ENCODE measurements around the gene DYNC1H1.
"Not testable (repeated sequence)": the region's sequence is repeated elsewhere in the genome, so short reads cannot be mapped to it uniquely, and the experiment has no call there.

Gene DYNC1H1

GRCh38 chr14:101962503-101962874, 1.9 kb upstream of the DYNC1H1 start:
- FAIRE-seq (no peak), DNase-seq (ENCODE audit: insufficient read length, low spot score) (no peak)

- DNase-seq (ENCODE audit: insufficient read length, low spot score) = no peak
- FAIRE-seq = no peak
Observed at GRCh38 chr14:101963052-101963451, 1.3 kb upstream of the DYNC1H1 start.

GRCh38 chr14:101963656-101964296, 597 bp upstream of the DYNC1H1 start:
- FAIRE-seq = no peak
- no peak for DNase-seq (ENCODE audit: insufficient read length, low spot score)

- DNase-seq (ENCODE audit: insufficient read length, low spot score) (peak; percentile 65), FAIRE-seq (peak; percentile 63)
Observed at GRCh38 chr14:101965181-101965544, 790 bp downstream of the DYNC1H1 start.

- FAIRE-seq (no peak), DNase-seq (ENCODE audit: insufficient read length, low spot score) (no peak)
Observed at GRCh38 chr14:101965770-101966722, 1.7 kb downstream of the DYNC1H1 start.

GRCh38 chr14:101966742-101967141, 2.4 kb downstream of the DYNC1H1 start:
- FAIRE-seq (no peak), DNase-seq (ENCODE audit: insufficient read length, low spot score) (no peak)

GRCh38 chr14:101968186-101968585, 3.8 kb downstream of the DYNC1H1 start:
- FAIRE-seq (no peak), DNase-seq (ENCODE audit: insufficient read length, low spot score) (no peak)

GRCh38 chr14:101969481-101969880, 5.1 kb downstream of the DYNC1H1 start:
- DNase-seq (ENCODE audit: insufficient read length, low spot score) = no peak

GRCh38 chr14:101970830-101971400, 6.5 kb downstream of the DYNC1H1 start:
- DNase-seq (ENCODE audit: insufficient read length, low spot score) = no peak
- FAIRE-seq = no peak

More at GRCh38 chr14:101969481-101969880, 5.1 kb downstream of the DYNC1H1 start:
- no peak for FAIRE-seq

- not testable (repeated sequence) for FAIRE-seq; DNase-seq (ENCODE audit: insufficient read length, low spot score)
Observed at GRCh38 chr14:101971458-101971857, 7.1 kb downstream of the DYNC1H1 start.

- FAIRE-seq = no peak
- DNase-seq (ENCODE audit: insufficient read length, low spot score) = no peak
Observed at GRCh38 chr14:101972126-101972866, 7.9 kb downstream of the DYNC1H1 start.

- DNase-seq (ENCODE audit: insufficient read length, low spot score) = no peak
- FAIRE-seq = no peak
Observed at GRCh38 chr14:101973356-101973755, 9.0 kb downstream of the DYNC1H1 start.

- DNase-seq (ENCODE audit: insufficient read length, low spot score) (no peak), FAIRE-seq (no peak)
Observed at GRCh38 chr14:101975231-101975630, 10.9 kb downstream of the DYNC1H1 start.

GRCh38 chr14:101977311-101978071, 13.1 kb downstream of the DYNC1H1 start:
- no peak for DNase-seq (ENCODE audit: insufficient read length, low spot score)
- FAIRE-seq = no peak

GRCh38 chr14:101979666-101980065, 15.3 kb downstream of the DYNC1H1 start:
- FAIRE-seq = no peak
- no peak for DNase-seq (ENCODE audit: insufficient read length, low spot score)

- FAIRE-seq = no peak
- DNase-seq (ENCODE audit: insufficient read length, low spot score) = no peak
Observed at GRCh38 chr14:101980251-101980650, 15.9 kb downstream of the DYNC1H1 start.

- DNase-seq (ENCODE audit: insufficient read length, low spot score) (no peak), FAIRE-seq (peak; percentile 81)
Observed at GRCh38 chr14:101980700-101981099, 16.3 kb downstream of the DYNC1H1 start.

GRCh38 chr14:101982621-101983020, 18.2 kb downstream of the DYNC1H1 start:
- no peak for DNase-seq (ENCODE audit: insufficient read length, low spot score)
- no peak for FAIRE-seq

GRCh38 chr14:101984831-101985230, 20.5 kb downstream of the DYNC1H1 start:
- not testable (repeated sequence) for DNase-seq (ENCODE audit: insufficient read length, low spot score); FAIRE-seq

GRCh38 chr14:101985957-101986356, 21.6 kb downstream of the DYNC1H1 start:
- FAIRE-seq (no peak), DNase-seq (ENCODE audit: insufficient read length, low spot score) (no peak)
